ENCODE results near the gene TBC1D4.
"Not testable (repeated sequence)": the region's sequence is repeated elsewhere in the genome, so short reads cannot be mapped to it uniquely, and the experiment has no call there.

Gene TBC1D4

DNA sequence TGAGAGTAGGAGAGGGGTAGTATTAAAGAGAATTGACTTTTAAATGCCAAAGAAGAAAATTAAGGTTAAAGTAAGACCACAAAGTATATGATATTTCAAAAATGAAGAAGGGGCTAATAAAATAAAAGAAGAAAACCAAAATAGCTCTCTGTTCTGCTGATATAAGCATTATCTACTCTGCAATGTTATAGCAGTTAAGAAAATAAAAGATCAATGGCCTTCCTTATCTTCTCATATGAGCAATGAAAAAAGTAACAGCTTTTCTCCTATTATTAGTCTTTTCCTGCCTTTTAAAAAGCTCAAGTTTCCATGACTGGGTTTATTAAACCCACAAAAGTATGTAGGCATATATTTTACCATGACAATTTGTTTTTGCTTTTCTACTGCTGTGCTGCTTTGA lies 126.4 kb downstream of the TBC1D4 start:
- DNase-seq, result no peak

DNA sequence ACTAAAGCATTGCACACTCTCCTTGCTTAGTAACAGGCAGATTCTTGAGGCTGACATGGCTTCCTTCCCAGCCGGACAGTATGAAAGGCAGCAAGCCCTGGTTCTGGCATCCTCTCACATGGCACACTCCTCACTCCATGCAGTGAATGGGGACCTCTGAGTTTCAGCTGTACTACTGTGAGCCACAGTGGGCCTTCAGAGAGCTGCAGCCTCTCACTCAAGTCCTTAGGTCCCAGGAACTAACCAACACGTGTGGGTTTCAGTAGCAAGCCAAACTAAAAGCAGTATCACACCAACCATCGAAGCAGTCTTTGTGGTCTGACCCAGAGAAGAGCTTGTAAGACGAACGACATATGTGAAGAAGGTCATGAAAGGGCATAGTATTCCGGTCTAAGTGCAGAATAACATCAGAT lies 128.2 kb downstream of the TBC1D4 start:
- no peak for DNase-seq

DNA sequence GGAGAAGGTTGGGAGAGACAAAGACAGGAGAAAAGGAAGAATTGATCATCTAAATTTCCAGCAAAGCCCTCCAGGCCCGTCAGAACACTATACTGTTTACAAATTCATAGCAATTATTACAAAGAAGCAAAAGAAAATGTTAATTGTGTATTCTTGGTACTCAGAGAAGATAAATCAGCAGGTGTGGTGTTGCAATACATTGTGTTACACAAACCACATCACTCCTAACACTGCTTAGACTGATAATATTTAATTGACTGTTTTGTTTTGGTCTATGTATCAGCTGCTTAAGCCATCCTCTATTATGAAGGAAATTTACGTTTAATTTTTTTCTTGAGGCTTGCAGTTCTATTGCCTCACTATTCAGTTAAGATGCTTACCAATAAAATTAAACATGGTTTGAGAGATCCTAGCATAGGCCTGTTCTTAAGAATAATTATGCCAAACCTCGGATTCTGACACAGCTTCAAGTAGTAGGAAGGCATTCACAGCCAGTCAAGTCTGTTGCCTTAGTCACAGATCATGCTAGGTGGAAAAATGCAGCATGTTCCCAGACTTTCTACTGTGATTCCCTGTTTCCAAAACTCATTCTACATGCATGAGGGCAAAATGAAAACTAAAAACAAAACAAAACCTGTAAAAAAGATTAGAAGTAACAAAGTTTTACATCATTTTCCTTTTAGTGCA lies 129.2 kb downstream of the TBC1D4 start:
- no peak for DNase-seq

DNA sequence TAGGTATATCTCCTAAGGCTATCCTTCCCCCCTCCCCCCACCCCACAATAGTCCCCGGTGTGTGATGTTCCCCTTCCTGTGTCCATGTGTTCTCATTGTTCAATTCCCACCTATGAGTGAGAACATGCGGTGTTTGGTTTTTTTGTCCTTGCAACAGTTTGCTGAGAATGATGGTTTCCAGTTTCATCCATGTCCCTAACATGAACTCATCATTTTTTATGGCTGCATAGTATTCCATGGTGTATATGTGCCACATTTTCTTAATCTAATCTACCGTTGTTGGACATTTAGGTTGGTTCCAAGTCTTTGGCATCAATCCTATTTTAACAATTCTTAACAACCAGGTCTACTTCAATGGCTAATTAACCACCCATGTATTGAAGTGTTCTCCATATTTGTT lies 130.4 kb downstream of the TBC1D4 start:
- DNase-seq, result not testable (repeated sequence)

DNA sequence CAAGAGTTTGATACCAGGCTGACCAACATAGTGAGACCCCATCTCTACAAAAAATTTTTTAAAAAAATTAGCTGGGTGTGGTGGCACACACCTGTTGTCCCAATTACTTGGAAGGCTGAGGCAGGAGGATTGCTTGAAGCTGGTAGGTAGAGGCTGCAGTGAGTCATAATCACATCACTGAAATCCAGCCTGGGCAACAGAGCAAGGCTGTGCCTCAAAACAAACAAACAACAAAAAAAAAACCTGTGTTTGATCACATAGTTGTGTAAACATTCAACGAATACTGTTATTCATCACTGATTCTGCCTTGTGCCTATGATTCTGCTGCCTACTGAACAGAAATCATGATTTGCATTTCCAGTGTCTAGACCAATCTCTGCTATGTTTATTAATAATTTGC lies 134.0 kb downstream of the TBC1D4 start:
- DNase-seq, result no peak

DNA sequence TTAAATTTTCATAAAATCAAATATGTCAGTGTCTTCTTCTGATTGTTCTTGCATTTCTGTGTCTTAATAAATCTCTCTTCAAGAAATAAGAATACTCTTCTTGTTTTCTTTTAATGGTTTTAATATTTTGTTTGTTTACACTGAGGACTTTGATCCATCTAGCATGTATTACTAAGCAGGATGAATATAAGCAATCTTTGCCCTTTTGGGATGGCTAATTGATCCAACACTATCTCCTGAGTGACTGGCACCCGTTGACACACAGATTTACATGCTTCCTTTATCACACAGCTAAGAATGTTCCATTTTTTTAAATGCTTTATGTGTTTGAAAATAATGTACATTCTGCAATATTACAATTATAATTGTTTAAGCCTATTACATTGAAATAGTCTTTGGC lies 134.5 kb downstream of the TBC1D4 start:
- no peak for DNase-seq

DNA sequence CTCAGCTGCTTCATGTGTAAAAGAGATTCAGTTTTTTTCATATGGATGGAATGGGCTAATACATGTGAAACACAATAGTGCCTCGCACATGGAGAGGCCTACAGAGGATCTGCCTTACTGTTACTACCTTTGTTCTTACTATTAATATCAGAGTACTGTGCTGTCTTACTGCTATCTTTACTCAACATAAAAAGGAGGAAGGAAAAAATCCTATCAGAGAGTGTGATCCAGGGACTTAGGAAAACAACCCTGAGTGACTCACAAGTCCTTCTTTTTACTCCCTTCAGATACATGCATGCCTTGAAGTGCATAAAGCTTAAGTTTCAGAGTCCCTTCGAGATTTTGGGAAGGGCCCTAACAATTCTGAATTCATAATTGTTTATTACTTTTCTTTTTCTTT lies 136.8 kb downstream of the TBC1D4 start:
- no peak for DNase-seq

DNA sequence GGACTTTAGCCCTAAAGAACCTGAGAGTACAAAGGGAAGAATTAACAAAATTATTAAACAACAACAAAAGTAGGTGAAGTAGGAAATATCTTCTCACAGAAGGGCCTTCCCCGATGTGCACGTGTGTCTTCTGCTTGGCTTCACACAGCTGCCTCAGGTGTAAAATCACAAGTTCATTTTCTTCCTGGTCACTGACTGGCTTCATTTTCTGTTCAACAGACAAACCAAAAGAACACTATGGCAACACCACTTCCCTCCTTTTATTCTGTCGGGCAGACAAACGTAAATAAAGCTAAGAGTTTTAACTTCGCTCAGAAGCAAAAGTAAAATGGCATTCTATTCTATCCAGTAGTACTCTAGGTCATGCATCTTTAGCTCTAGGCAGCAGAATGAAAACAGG lies 140.9 kb downstream of the TBC1D4 start:
- no peak for DNase-seq

DNA sequence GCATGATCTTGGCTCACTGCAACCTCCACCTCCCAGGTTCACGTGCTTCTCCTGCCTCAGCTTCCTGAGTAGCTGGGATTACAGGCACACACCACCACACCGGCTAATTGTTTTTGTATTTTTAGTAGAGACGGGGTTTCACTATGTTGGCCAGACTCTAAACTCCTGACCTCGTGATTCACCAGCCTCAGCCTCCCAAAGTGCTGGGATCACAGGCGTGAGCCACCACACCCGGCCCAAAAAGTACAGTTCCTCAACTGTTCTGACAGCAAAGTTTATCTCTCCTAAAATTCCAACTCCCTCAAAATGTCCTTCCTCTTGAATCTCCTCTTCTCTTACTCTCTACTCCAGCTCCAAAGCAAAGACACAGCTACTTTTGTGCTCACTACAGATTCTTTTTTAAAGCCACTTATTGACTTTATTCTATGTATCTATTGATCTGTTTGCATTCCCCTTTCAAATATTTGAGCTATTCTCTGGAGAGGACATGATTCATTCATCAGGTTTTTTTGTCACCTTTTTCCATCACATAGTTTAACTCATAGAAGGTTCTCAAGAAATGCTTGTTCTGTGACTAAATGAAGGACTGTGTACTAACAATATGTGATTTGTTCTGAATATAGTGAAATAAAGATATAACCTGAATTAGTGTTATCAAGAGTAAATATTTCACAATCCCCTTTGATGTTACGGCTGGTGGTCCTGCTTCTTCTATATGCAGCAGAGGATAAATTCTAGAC lies 142.2 kb downstream of the TBC1D4 start:
- DNase-seq, result no peak

DNA sequence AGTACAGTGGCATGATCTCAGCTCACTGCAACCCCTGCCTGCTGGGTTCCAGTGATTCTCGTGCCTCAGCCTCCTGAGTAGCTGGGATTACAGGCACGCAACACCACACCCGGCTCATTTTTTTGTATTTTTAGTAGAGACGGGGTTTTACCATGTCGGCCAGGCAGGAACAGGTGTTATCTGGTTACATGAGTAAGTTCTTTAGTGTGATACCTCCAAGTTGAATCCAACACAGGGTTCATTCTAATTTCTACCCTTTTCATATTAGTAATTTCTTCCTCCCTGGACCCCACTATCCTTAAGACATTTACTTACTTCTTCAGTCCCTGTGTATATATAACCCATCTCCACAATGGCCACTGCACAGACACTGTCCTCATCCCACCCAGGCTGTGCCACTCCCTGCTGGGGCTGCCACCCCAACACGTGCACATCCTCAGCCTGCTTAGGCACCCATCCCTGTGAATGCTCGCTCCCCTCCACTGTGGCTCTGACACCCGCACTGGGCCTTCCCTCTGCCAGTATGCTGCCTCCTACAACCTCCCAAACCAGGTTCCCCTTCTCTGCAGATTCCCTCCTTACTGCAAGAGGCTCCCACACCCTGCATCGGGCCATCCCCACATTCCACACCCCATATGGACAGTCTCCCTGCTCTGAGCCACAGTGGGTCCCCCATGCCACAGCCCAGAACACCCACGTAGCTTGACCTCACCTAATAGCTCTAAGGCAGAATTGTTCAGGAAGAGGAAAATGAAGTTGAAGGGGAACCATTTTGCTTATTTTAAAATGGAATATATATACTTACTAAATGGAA lies 147.1 kb downstream of the TBC1D4 start:
- no peak for DNase-seq

DNA sequence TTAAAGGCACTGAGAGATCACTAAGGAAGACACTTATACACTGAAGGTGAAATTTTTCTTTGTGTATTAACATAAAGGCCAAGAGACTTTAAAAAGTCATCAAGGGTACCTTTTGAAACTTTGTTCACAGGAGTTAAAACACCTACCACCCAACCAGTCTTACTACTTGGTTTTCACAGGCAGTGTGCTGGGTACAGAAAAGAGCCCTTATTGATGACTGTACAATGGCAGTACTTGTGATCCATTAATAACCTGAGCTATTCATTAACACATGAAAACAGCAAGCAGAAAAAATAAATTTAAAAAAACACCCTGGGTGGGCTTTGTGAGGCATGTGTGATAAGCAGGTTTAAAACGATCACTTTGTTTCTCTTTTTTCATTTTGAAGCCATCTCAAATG lies 148.9 kb downstream of the TBC1D4 start:
- no peak for DNase-seq

DNA sequence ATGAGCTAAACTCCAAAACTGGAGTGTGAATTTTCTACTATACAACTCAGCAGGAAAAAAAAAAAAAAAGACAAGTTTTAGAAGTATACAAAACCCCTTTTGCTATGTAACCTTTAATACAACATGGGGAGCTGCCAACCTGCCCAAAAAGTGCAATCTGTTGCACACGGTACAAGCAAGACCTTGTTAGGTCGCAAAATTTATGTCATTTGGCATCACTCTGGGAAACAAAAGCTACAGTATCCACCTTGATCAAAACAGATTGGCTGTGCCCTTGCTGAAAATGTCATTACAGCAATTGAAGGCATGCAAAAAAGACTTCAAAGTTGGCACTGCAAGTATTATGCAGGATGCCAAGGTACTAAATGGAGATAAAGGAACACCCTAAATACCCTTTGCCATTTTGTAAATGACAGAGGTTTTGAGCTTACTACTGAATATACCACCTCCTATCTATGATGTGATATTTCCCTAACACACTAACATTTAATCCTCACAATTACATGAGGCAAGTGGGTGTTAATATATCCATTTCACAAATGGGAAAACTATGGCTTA lies 150.1 kb downstream of the TBC1D4 start:
- no peak for DNase-seq

DNA sequence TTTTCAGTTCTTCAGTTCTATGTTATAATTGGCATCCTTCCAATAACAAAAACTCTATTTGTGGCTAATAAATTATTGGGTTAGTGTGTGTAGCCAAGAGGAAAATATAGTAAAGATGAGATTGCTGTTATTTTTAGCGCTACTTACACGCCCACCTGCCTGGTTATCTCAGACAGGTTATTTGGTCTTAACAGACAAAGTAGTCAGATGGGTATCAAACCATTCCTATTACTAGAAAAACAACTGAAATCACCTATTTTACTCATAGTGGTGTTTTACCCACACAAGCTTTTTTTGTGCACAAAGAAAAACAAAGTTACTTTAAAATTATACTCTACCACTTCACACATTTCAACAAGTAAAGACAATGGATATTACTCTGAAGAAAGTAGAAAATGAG lies 151.2 kb downstream of the TBC1D4 start:
- DNase-seq, result no peak

DNA sequence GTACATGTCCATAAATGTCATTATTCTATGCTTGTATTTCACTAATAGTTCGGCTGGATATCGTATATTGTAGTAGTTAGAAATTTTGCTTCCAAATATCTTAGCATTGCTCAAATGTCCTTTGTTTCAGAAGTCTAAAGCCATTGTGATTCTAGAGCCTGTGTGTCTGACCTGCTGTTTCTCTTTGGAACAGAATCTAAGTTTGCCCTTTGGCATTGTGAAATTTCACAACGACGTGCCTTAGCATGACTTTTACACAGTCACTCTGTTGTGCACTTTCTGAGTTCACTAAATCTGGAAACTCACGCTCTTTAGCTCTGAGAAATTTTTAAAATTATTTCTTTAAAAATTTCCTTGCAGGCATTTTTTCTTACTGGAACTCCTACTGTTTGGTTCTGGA lies 152.2 kb downstream of the TBC1D4 start:
- DNase-seq, result no peak

DNA sequence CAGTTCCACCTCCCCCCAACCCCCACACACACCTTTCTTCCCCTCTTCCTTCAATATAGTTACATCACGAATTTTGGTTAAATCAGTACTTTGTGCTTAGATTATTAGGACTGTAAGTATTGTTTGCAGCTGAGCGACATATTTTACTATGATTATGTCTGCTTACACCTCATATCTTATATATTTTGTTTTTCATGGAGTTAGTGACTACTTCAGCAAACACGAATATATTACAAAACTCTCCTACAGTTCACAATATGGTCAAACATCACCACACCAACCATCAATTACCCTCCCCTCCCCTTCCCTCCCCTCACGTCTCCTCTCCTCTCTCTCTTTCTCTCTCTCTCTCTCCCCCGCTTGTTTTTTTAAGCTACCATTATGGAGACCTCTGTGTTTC lies 152.9 kb downstream of the TBC1D4 start:
- DNase-seq, result no peak

DNA sequence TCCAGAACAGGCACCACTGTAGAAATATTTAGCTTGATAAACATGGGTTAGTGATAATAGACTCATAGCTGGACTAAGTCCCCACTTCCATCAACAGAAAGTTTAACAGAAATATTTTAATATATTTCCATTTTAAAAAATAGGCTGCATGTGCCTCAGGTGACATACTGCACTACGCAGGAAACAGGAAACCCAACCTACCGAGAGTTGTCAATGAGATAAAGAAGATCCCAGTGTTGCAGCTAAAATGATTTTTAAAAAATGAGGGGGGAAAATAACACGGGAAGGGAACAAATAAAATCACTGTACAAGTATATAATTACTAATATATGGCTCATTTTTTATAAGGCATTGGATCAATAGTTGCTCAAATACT lies 154.8 kb downstream of the TBC1D4 start:
- no peak for DNase-seq

DNA sequence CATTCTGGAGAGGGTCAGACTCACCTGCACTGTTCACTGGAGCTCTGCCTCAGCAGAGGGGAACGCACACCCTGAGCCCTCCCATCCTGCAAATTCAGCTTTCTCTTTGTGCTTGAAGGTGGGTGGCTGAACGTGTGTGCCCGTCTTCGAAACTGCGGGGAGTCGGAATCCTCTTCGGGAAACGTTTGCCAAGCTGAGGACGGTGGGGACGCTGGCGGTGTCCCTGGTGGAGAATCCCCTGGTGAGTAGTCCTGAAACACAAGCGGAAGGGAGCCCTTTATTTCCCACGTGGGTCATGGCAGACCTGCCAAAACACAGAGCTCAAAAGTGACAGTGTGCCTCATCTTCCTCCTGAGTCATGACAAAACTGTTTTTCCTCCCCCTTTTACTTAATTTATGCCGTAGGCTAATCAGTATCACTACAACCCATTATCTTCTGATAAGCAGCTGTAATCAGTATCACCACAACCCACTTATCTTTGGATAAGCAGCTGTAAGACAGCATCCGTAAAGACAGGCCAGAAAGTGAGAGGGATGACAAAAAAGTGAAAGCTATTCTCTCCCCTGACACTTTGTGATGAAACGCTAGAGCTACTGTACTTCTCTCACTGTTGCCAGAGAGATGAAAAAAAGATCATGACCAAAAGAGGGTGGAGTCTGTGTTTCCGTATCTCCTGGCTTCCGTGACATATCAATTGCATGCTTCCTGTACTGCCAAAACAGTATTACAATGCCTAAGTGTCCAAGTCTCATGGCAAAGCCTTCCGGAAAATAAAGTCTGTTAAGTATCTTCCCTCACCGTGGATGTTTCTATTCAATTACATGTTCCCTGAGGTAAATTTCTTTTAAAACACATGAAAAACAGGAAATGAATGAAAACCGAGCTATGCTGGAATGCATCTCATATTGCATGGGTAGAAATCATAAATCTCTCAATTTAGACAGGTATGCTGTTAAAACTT lies 155.5 kb downstream of the TBC1D4 start:
- peak; percentile 66 to 70 for DNase-seq

DNA sequence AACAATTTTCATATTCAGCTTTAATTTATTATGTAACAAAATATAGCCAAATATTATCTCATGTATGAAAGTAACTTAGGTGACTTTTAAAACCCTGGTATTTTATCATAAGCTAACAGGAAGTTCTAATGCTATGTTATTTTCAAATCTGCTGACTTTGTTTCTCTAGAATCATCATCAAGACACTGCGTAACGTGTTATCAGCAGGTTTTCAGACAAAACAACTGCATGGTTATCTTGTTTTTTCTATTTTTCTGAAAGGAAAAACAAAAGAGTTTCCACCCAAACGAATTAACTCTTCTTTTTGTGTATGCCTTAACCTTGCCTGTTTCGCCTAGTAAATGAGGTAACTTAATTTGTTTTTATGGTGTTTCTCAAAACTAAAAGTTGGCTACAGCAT lies 156.3 kb downstream of the TBC1D4 start:
- no peak for DNase-seq

DNA sequence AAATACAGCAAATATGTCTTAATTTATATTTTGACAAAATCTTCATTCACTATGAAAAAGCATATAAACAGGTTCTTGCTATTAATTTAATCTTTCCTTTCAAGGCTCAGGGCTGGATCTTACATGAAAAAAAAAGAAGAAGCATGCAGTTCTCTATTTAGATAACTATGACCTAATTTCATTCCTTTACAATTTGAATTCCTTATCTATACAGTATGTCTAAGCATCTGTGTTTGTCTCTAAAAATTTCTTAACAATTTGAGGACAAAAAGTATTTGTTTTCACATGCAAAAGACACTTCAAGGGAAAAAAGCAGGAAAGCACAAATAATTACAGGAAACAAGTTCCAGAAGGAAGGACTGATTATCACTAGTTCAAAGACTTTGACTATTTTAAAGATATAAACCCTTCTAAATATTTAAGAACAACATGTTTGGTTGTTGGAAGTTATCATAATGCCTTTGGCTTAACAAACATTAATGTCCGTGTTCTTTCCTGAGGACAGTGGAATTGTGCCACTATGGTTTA lies 157.5 kb downstream of the TBC1D4 start:
- no peak for DNase-seq

DNA sequence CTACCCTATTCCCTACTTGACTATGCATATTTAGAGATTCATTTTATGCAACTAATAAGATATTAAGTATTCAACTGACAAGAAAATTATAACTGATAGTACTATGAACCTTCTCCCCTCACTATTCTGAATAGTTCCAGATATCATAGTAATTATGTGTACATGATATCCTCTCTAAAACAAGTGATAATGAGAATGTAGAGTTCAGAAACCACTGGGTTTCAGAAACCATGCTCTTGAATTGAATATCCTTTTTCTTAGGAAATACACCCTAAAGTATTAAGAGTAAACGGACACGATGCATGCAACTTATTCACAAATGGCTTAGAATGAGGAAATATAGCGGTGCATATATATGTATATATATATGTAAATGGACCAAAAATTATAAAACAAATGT lies 160.9 kb downstream of the TBC1D4 start:
- DNase-seq, result no peak

DNA sequence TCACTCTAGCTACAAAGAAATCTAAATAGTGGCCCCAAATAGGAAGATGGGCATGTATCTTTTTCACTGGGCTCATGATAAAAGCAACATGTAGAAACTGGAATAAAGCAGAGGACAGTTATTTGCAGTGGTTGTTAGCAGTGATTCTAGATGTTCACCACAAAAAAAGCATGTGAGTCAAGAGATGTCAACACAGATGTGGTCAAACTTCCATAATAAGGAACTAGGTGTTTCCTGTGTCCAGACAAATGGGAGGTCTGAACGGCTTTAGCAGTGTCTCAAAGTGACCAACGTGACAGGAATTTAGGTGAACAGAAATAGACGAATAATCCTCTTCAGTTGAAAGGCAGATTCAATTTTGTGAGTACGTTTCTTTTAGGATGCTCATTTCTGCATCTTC lies 162.7 kb downstream of the TBC1D4 start:
- DNase-seq, result no peak

Data from stimulated activated CD4-positive, alpha-beta T cell treated with anti-CD3 and anti-CD28 coated beads, Interleukin-2, amount 100 ng/mL, for 24 hours (primary cell).